ENCODE results near the gene MYO6.
A peak's percentile ranks its signal among the peaks of the same experiment; 100 is the strongest.

MYO6 gene

DNA sequence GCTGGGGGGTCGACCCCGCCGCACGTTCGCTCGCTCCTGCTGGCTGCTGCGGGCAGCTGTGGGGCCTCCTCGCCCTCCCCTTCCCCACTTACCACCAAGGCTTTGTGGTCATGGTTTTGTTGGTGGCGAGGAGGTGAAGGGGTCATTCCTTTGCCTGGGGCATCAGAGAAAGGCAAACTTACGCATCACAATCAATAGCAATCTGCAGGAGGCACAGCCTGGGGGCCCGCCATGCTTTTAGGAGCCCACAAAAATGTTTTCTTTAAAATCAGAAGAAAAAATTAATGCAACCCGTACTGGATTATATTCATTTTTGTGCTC is 186.4 kb downstream of the MYO6 start:
- no peak for TF ChIP-seq ZNF565 (CRISPR knock-in tag; conservative IDR thresholded peaks at IDR 0.05; ENCODE audit: low read depth)
- TF ChIP-seq RARB (CRISPR knock-in tag; IDR thresholded peaks at IDR 0.05), result no peak
- peak; percentile 19 for ATAC-seq

DNA sequence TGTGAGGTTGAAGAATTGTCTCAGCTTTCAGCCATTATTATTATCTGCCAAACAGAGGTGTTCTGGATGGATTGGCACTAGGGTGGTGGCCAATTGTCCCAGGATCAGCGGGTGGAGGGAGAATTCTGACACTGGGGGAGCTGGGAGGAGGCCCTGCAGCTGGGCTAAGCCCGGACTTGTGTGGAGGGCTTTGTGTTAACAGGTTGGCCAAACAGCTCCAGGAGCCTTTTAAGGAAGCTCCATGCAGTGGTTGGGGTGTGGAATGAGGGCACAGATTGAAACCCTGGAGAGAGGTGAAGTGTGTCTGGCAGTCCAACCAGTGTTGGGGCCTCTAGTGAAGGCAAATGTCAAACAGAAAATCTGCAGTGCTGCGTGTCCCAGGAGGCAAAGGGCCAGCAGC is 187.6 kb downstream of the MYO6 start:
- no peak for ATAC-seq
- TF ChIP-seq PPARA (CRISPR knock-in tag; IDR thresholded peaks at IDR 0.05; ENCODE audit: borderline replicate concordance) (no peak), CSDC2 (CRISPR knock-in tag; IDR thresholded peaks at IDR 0.05) (no peak), OSR1 (CRISPR knock-in tag; IDR thresholded peaks at IDR 0.05) (no peak)

DNA sequence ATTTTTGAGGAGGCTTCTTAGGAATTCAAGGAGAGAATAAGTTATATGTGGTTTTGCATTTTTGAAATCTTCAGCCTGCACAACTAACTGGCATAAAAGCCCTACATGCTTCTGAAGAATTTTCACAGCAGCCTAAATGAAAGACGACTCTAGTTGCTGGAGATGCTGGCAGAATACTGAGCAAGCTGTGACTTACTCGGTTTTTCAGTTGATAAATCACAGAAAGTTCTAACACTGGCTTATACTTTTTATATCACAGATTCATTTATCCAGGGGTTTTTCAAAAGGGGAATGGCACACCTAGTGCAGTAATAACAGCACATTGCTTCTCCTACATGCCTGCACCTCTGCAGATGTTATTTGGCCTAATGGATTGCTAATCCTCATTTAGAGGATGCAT is 188.8 kb downstream of the MYO6 start:
- no peak for ATAC-seq
- TF ChIP-seq CSDC2 (CRISPR knock-in tag; IDR thresholded peaks at IDR 0.05), result no peak
- no peak for TF ChIP-seq TCF4 (CRISPR knock-in tag; IDR thresholded peaks at IDR 0.05; ENCODE audit: borderline replicate concordance)
- no peak for TF ChIP-seq ZNF8 (CRISPR knock-in tag; IDR thresholded peaks at IDR 0.05)
- TF ChIP-seq, protein P1, sequence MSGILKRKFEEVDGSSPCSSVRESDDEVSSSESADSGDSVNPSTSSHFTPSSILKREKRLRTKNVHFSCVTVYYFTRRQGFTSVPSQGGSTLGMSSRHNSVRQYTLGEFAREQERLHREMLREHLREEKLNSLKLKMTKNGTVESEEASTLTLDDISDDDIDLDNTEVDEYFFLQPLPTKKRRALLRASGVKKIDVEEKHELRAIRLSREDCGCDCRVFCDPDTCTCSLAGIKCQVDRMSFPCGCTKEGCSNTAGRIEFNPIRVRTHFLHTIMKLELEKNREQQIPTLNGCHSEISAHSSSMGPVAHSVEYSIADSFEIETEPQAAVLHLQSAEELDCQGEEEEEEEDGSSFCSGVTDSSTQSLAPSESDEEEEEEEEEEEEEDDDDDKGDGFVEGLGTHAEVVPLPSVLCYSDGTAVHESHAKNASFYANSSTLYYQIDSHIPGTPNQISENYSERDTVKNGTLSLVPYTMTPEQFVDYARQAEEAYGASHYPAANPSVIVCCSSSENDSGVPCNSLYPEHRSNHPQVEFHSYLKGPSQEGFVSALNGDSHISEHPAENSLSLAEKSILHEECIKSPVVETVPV (CRISPR knock-in tag; IDR thresholded peaks at IDR 0.05), result no peak
- TF ChIP-seq ZFP30 (CRISPR knock-in tag; IDR thresholded peaks at IDR 0.05), result no peak
- no peak for TF ChIP-seq ZNF565 (CRISPR knock-in tag; conservative IDR thresholded peaks at IDR 0.05; ENCODE audit: low read depth)
- no peak for TF ChIP-seq PPARA (CRISPR knock-in tag; IDR thresholded peaks at IDR 0.05; ENCODE audit: borderline replicate concordance)
- TF ChIP-seq, protein P2, sequence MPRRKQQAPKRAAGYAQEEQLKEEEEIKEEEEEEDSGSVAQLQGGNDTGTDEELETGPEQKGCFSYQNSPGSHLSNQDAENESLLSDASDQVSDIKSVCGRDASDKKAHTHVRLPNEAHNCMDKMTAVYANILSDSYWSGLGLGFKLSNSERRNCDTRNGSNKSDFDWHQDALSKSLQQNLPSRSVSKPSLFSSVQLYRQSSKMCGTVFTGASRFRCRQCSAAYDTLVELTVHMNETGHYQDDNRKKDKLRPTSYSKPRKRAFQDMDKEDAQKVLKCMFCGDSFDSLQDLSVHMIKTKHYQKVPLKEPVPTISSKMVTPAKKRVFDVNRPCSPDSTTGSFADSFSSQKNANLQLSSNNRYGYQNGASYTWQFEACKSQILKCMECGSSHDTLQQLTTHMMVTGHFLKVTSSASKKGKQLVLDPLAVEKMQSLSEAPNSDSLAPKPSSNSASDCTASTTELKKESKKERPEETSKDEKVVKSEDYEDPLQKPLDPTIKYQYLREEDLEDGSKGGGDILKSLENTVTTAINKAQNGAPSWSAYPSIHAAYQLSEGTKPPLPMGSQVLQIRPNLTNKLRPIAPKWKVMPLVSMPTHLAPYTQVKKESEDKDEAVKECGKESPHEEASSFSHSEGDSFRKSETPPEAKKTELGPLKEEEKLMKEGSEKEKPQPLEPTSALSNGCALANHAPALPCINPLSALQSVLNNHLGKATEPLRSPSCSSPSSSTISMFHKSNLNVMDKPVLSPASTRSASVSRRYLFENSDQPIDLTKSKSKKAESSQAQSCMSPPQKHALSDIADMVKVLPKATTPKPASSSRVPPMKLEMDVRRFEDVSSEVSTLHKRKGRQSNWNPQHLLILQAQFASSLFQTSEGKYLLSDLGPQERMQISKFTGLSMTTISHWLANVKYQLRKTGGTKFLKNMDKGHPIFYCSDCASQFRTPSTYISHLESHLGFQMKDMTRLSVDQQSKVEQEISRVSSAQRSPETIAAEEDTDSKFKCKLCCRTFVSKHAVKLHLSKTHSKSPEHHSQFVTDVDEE (CRISPR knock-in tag; IDR thresholded peaks at IDR 0.05), result no peak
- TF ChIP-seq GLIS3 (CRISPR knock-in tag; IDR thresholded peaks at IDR 0.05), result no peak
- no peak for TF ChIP-seq OSR1 (CRISPR knock-in tag; IDR thresholded peaks at IDR 0.05)
- no peak for TF ChIP-seq ZNF70 (CRISPR knock-in tag; IDR thresholded peaks at IDR 0.05)
- TF ChIP-seq RARB (CRISPR knock-in tag; IDR thresholded peaks at IDR 0.05), result no peak
- TF ChIP-seq, protein P3, sequence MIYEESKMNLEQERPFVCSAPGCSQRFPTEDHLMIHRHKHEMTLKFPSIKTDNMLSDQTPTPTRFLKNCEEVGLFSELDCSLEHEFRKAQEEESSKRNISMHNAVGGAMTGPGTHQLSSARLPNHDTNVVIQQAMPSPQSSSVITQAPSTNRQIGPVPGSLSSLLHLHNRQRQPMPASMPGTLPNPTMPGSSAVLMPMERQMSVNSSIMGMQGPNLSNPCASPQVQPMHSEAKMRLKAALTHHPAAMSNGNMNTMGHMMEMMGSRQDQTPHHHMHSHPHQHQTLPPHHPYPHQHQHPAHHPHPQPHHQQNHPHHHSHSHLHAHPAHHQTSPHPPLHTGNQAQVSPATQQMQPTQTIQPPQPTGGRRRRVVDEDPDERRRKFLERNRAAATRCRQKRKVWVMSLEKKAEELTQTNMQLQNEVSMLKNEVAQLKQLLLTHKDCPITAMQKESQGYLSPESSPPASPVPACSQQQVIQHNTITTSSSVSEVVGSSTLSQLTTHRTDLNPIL (CRISPR knock-in tag; IDR thresholded peaks at IDR 0.05; ENCODE audit: low read depth), result no peak
- no peak for TF ChIP-seq SNAI2 (CRISPR knock-in tag; IDR thresholded peaks at IDR 0.05)
- TF ChIP-seq, protein P4, sequence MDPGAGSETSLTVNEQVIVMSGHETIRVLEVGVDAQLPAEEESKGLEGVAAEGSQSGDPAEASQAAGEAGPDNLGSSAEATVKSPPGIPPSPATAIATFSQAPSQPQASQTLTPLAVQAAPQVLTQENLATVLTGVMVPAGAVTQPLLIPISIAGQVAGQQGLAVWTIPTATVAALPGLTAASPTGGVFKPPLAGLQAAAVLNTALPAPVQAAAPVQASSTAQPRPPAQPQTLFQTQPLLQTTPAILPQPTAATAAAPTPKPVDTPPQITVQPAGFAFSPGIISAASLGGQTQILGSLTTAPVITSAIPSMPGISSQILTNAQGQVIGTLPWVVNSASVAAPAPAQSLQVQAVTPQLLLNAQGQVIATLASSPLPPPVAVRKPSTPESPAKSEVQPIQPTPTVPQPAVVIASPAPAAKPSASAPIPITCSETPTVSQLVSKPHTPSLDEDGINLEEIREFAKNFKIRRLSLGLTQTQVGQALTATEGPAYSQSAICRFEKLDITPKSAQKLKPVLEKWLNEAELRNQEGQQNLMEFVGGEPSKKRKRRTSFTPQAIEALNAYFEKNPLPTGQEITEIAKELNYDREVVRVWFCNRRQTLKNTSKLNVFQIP (CRISPR knock-in tag; IDR thresholded peaks at IDR 0.05; ENCODE audit: borderline replicate concordance, low read depth), result no peak
- no peak for TF ChIP-seq ZC3H10 (CRISPR knock-in tag; IDR thresholded peaks at IDR 0.05)
- TF ChIP-seq TOX (CRISPR knock-in tag; IDR thresholded peaks at IDR 0.05; ENCODE audit: borderline replicate concordance), result no peak
- TF ChIP-seq ARNTL (CRISPR knock-in tag; IDR thresholded peaks at IDR 0.05; ENCODE audit: borderline replicate concordance, low read depth), result no peak
- no peak for TF ChIP-seq BACH2 (CRISPR knock-in tag; IDR thresholded peaks at IDR 0.05; ENCODE audit: borderline replicate concordance)

DNA sequence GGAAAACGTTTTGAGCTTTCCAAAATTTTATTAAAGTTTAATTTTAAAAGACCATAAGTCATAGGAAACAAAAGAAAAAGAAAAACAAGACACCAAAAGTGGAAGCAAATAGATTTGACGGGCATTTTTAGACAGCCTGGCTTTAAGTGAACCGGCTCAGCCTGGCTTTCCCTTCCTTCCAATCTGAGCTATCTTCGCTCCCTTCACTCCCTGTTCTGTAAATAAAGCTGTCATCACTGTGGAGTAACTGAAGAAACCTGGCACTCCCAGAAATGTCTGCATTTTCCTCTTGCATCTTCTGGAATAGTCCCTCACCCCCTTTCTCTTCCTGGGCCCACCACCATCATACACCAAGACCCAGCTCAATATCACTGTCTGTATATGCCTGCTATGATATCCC is 191.5 kb downstream of the MYO6 start:
- no peak for ATAC-seq
- TF ChIP-seq, protein P4 (CRISPR knock-in tag; IDR thresholded peaks at IDR 0.05; ENCODE audit: borderline replicate concordance, low read depth), result no peak
- no peak for TF ChIP-seq ARNTL (CRISPR knock-in tag; IDR thresholded peaks at IDR 0.05; ENCODE audit: borderline replicate concordance, low read depth)
- TF ChIP-seq BACH2 (CRISPR knock-in tag; IDR thresholded peaks at IDR 0.05; ENCODE audit: borderline replicate concordance), result no peak
- TF ChIP-seq CSDC2 (CRISPR knock-in tag; IDR thresholded peaks at IDR 0.05), result no peak
- TF ChIP-seq, protein P3 (CRISPR knock-in tag; IDR thresholded peaks at IDR 0.05; ENCODE audit: low read depth), result no peak
- TF ChIP-seq ZC3H10 (CRISPR knock-in tag; IDR thresholded peaks at IDR 0.05), result no peak
- TF ChIP-seq TOX (CRISPR knock-in tag; IDR thresholded peaks at IDR 0.05; ENCODE audit: borderline replicate concordance), result no peak
- TF ChIP-seq ZNF8 (CRISPR knock-in tag; IDR thresholded peaks at IDR 0.05), result no peak
- TF ChIP-seq, protein P2 (CRISPR knock-in tag; IDR thresholded peaks at IDR 0.05), result no peak
- TF ChIP-seq ZFP30 (CRISPR knock-in tag; IDR thresholded peaks at IDR 0.05), result no peak
